Esophagus muscularis mucosa (tissue), 3 donors: ENCODE data around the gene PXMP4.

Experiments
- POLR2A ChIP-seq: fragments of 450-650 bp; IDR thresholded peaks from one replicate; pipeline ENCODE4 v1.6.1; 2017; ENCODE audit warnings: antibody characterized with exemption, moderate library complexity, mild to moderate bottlenecking, low read depth
- TF ChIP-seq, protein P1 (sequence below), 3 experiments: fragments of 200-600 bp in 2 of 3; fragments of 450-650 bp in 1 of 3; sonication (generic) in 2 of 3; IDR thresholded peaks; one replicate each; pipeline ENCODE4 v1.5.1; 2017 to 2019; ENCODE audit warnings: antibody characterized with exemption in 3 of 3, mild to moderate bottlenecking in 2 of 3, moderate library complexity in 1 of 3

DNA sequence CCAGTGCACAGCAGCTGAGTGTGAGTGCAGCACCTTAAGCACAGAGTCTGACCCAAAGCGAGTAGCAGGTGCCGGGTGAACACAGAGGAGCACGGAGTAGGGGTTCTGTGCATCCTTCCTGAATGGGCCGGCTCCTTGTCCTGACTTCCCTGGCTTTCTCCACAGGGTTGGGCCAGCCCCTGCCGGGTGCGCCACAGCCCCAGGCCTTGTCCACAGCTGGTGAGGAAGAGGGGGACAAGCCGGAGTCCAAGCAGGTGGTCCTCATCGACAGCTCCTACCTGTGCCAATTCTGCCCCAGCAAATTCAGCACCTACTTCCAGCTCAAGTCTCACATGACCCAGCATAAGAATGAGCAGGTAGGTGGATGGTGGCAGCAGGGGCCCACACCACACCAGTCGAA lies 46.6 kb upstream of the PXMP4 start:
- TF ChIP-seq, protein P1, sequence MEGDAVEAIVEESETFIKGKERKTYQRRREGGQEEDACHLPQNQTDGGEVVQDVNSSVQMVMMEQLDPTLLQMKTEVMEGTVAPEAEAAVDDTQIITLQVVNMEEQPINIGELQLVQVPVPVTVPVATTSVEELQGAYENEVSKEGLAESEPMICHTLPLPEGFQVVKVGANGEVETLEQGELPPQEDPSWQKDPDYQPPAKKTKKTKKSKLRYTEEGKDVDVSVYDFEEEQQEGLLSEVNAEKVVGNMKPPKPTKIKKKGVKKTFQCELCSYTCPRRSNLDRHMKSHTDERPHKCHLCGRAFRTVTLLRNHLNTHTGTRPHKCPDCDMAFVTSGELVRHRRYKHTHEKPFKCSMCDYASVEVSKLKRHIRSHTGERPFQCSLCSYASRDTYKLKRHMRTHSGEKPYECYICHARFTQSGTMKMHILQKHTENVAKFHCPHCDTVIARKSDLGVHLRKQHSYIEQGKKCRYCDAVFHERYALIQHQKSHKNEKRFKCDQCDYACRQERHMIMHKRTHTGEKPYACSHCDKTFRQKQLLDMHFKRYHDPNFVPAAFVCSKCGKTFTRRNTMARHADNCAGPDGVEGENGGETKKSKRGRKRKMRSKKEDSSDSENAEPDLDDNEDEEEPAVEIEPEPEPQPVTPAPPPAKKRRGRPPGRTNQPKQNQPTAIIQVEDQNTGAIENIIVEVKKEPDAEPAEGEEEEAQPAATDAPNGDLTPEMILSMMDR (IDR thresholded peaks at IDR 0.05), result no peak
- no peak for TF ChIP-seq POLR2A
